SK-N-SH (cell line): ENCODE measurements around the gene CCDC91. TPM values are rescaled to one million over a fixed set of nuclear protein-coding genes. Genes with fewer than 3 reads are reported as not detected.

Source experiments
- CTCF ChIA-PET: fragments of 300-600, 350-600 bp; formaldehyde crosslinking; extraction: SDS; loops from one replicate; lab custom pipeline; 2021; lab: Yijun Ruan, JAX
- POLR2A ChIA-PET: fragments of 350-600 bp; sonication (Branson Sonifier 250); formaldehyde crosslinking; extraction: SDS; loops from one replicate; lab custom pipeline; 2020; ENCODE audit warnings: antibody characterized with exemption, inconsistent platforms; lab: Yijun Ruan, JAX
- DNase-seq: peaks from one replicate; pipeline ENCODE4 v3.0.0; 2012
- H2AFZ ChIP-seq: fragments of 200-600 bp; sonication (generic); 2 replicates; pipeline ENCODE4 v1.8.1; 2016; ENCODE audit warnings: antibody characterized with exemption, mild to moderate bottlenecking, low read depth
- H3F3A ChIP-seq: fragments of 200-600 bp; sonication (generic); replicated peaks from 2 replicates; pipeline ENCODE3; 2016; ENCODE audit warnings: antibody characterized with exemption, mild to moderate bottlenecking; ENCODE audit not compliant: insufficient read depth
- H3K27ac ChIP-seq, 2 experiments: fragments of 200-500 bp in 1 of 2; fragments of 200-600 bp in 1 of 2; sonication (Bioruptor generic) in 1 of 2; sonication (generic), shearing (Covaris generic) in 1 of 2; 2 replicates each; pipeline versions ENCODE4 v1.5.1 to v1.6.1; 2014 to 2016; ENCODE audit warnings: low read depth in 2 of 2, inconsistent platforms in 1 of 2, low read length in 1 of 2, mild to moderate bottlenecking in 1 of 2, mixed read lengths in 1 of 2
- H3K27me3 ChIP-seq: fragments of 200-600 bp; sonication (generic), shearing (Covaris generic); 2 replicates; pipeline ENCODE4 v1.6.1; 2016; ENCODE audit warnings: mixed run types; ENCODE audit not compliant: insufficient read depth
- H3K36me3 ChIP-seq, 2 experiments: fragments of 200-500 bp in 1 of 2; fragments of 200-600 bp in 1 of 2; sonication (Bioruptor generic) in 1 of 2; sonication (generic) in 1 of 2; replicated peaks in 1 of 2; 2 replicates each; pipeline versions ENCODE3 to v1.5.1; 2014 to 2016; ENCODE audit warnings: low read length in 1 of 2, mild to moderate bottlenecking in 1 of 2; ENCODE audit not compliant: insufficient read depth in 2 of 2, control insufficient read depth in 1 of 2
- H3K4me1 ChIP-seq, 2 experiments: fragments of 200-500 bp in 1 of 2; fragments of 200-600 bp in 1 of 2; sonication (Bioruptor generic) in 1 of 2; sonication (generic), shearing (Covaris generic) in 1 of 2; 2 replicates each; pipeline versions ENCODE4 v1.5.1 to v1.6.1; 2014 to 2016; ENCODE audit warnings: low read depth in 1 of 2, low read length in 1 of 2, mixed run types in 1 of 2; ENCODE audit not compliant: insufficient read depth in 2 of 2, control insufficient read depth in 1 of 2
- H3K4me2 ChIP-seq: fragments of 200-600 bp; sonication (generic), shearing (Covaris generic); 2 replicates; pipeline ENCODE4 v1.6.1; 2017; ENCODE audit warnings: mixed run types
- H3K4me3 ChIP-seq, 2 experiments: fragments of 200-500 bp in 1 of 2; fragments of 200-600 bp in 1 of 2; sonication (Bioruptor generic) in 1 of 2; sonication (generic), shearing (Covaris generic) in 1 of 2; 2 replicates each; pipeline versions ENCODE4 v1.5.1 to v1.8.1; 2014 to 2016; ENCODE audit warnings: low read depth in 2 of 2, inconsistent platforms in 1 of 2, low read length in 1 of 2, mild to moderate bottlenecking in 1 of 2, mixed read lengths in 1 of 2, moderate library complexity in 1 of 2
- H3K79me2 ChIP-seq: fragments of 200-600 bp; sonication (generic); 2 replicates; pipeline ENCODE4 v1.8.1; 2017; ENCODE audit warnings: mild to moderate bottlenecking; ENCODE audit not compliant: insufficient read depth
- H3K9ac ChIP-seq: fragments of 200-600 bp; sonication (generic); 2 replicates; pipeline ENCODE4 v1.6.1; 2017; ENCODE audit warnings: mixed run types
- H3K9me2 ChIP-seq: fragments of 200-600 bp; sonication (generic); 2 replicates; pipeline ENCODE4 v1.6.1; 2017; ENCODE audit warnings: mixed run types
- H3K9me3 ChIP-seq: fragments of 200-600 bp; sonication (generic); 2 replicates; pipeline ENCODE4 v1.6.1; 2017; ENCODE audit warnings: mixed run types, mild to moderate bottlenecking, moderate library complexity
- H4K20me1 ChIP-seq: fragments of 200-600 bp; sonication (generic); 2 replicates; pipeline ENCODE4 v1.6.1; 2017; ENCODE audit warnings: mild to moderate bottlenecking, mixed run types; ENCODE audit not compliant: insufficient read depth
- CTCF ChIP-seq: fragments of 200-600 bp; sonication (generic); IDR thresholded peaks from 2 replicates; pipeline ENCODE4 v1.6.1; 2017; ENCODE audit warnings: antibody characterized with exemption, mild to moderate bottlenecking, moderate library complexity
- ELF1 ChIP-seq: IDR thresholded peaks from 2 replicates; pipeline ENCODE4 v1.4.0; 2012
- FOSL2 ChIP-seq: IDR thresholded peaks from 2 replicates; pipeline ENCODE4 v1.4.0; 2012; ENCODE audit warnings: low read depth, mild to moderate bottlenecking, moderate library complexity, borderline replicate concordance
- FOXJ3 ChIP-seq: sonication (generic); formaldehyde crosslinking; IDR thresholded peaks from 2 replicates; pipeline ENCODE4 v1.5.1; 2020; ENCODE audit warnings: mild to moderate bottlenecking, missing genetic modification reagents
- GABPA ChIP-seq: IDR thresholded peaks from 2 replicates; pipeline ENCODE4 v1.4.0; 2012; ENCODE audit warnings: low read depth, mild to moderate bottlenecking
- GATA2 ChIP-seq: sonication (generic); formaldehyde crosslinking; IDR thresholded peaks from 2 replicates; pipeline ENCODE4 v1.5.0; 2020; ENCODE audit warnings: mild to moderate bottlenecking, missing genetic modification reagents
- IRF3 ChIP-seq: fragments of 150-350 bp; IDR thresholded peaks from 2 replicates; pipeline ENCODE4 v1.6.1; 2016; ENCODE audit warnings: mild to moderate bottlenecking, low read depth, low read length
- JUND ChIP-seq: IDR thresholded peaks from 2 replicates; pipeline ENCODE4 v1.4.0; 2012
- MXI1 ChIP-seq: IDR thresholded peaks from 2 replicates; pipeline ENCODE4 v1.6.1; 2012; ENCODE audit warnings: mild to moderate bottlenecking, low read depth, low read length, improper control_type of control experiment
- NFIC ChIP-seq: IDR thresholded peaks from 2 replicates; pipeline ENCODE4 v1.4.0; 2012; ENCODE audit warnings: borderline replicate concordance
- NRF1 ChIP-seq: IDR thresholded peaks from 2 replicates; pipeline ENCODE4 v1.6.1; 2012; ENCODE audit warnings: low read depth, mild to moderate bottlenecking, low read length
- REST ChIP-seq: IDR thresholded peaks from 2 replicates; pipeline ENCODE4 v1.6.1; 2012; ENCODE audit warnings: mild to moderate bottlenecking, low read depth, low read length, moderate library complexity
- RFX5 ChIP-seq: IDR thresholded peaks from 2 replicates; pipeline ENCODE4 v1.6.1; 2012; ENCODE audit warnings: mild to moderate bottlenecking, improper control_type of control experiment, low read length
- RXRA ChIP-seq: IDR thresholded peaks from 2 replicates; pipeline ENCODE4 v1.4.0; 2012; ENCODE audit warnings: low read depth, mild to moderate bottlenecking, borderline replicate concordance
- SIN3A ChIP-seq: IDR thresholded peaks from 2 replicates; pipeline ENCODE4 v1.6.1; 2012; ENCODE audit warnings: low read depth, mild to moderate bottlenecking, low read length, moderate library complexity, borderline replicate concordance
- TAF1 ChIP-seq: IDR thresholded peaks from 2 replicates; pipeline ENCODE4 v1.6.1; 2012; ENCODE audit warnings: low read depth, mild to moderate bottlenecking, low read length, moderate library complexity, borderline replicate concordance
- USF1 ChIP-seq: IDR thresholded peaks from 2 replicates; pipeline ENCODE4 v1.4.0; 2012; ENCODE audit warnings: low read depth, borderline replicate concordance
- ZBTB33 ChIP-seq: IDR thresholded peaks from 2 replicates; pipeline ENCODE4 v1.4.0; 2012; ENCODE audit warnings: low read depth, borderline replicate concordance
- WGBS: methylation state at CpG from one replicate; pipeline ENCODE4 v1.1.6; 2017; ENCODE audit warnings: low lambda C conversion rate; 5-methylcytosine and 5-hydroxymethylcytosine counted together
- polyA plus RNA-seq, 3 experiments: library from polyadenylated mRNA; depleted of rRNA; stranded (reverse); fragments of >200 nt; gene quantifications; 2 replicates each; pipeline ENCODE4 v1.2.3, GENCODE V29; 2012

The CCDC91 gene
- polyA plus RNA-seq, 1 of the 3 experiments (the other 2 are of a cell fraction), result 13.0 TPM

- Histone ChIP-seq H3K4me1 (no peaks in the 10 kb centered on the region; a peak in 2 of 4 replicates), H3K9ac (no peak overlapping the region), H3K27me3 (no peaks in the 10 kb centered on the region), H3K9me2 (no peaks in the 10 kb centered on the region), H3K36me3 (no peaks in the 10 kb centered on the region), H4K20me1 (no peaks in the 10 kb centered on the region), H3K4me2 (no peak overlapping the region), H3K4me3 (no peak overlapping the region), H3K9me3 (no peaks in the 10 kb centered on the region), H2AFZ (no peak overlapping the region), H3K79me2 (no peaks in the 10 kb centered on the region), H3K27ac (no peak overlapping the region), H3F3A (peaks cover 7% of the 10 kb centered on the region)
- no peak for DNase-seq
- CTCF ChIA-PET, result no interaction called here
- POLR2A ChIA-PET, result no interaction called here
- no peak for TF ChIP-seq ELF1
- TF ChIP-seq GATA2 (CRISPR knock-in tag), result no peak
- TF ChIP-seq NFIC, result no peak
- no peak for TF ChIP-seq FOXJ3 (CRISPR knock-in tag)
- TF ChIP-seq NRF1, result no peak
- no peak for TF ChIP-seq MXI1
- TF ChIP-seq SIN3A, result no peak
- TF ChIP-seq ZBTB33, result no peak
- TF ChIP-seq IRF3, result no peak
- no peak for TF ChIP-seq JUND
- TF ChIP-seq GABPA, result no peak
- TF ChIP-seq CTCF, result no peak
- no peak for TF ChIP-seq REST
- no peak for TF ChIP-seq RFX5
- TF ChIP-seq RXRA, result no peak
- no peak for TF ChIP-seq FOSL2
- TF ChIP-seq TAF1, result no peak
- no peak for TF ChIP-seq USF1
- 91% methylated on average over 4 of the region's 4 CpGs for WGBS
Measured at GRCh38 chr12:28555748-28556147, 365.5 kb downstream of the CCDC91 start.
